GM21367 (cell line): Measurements from ENCODE around the gene USP17L30.
"Not testable (repeated sequence)": the region's sequence is repeated elsewhere in the genome, so short reads cannot be mapped to it uniquely, and the experiment has no call there.

Experiments
- ATAC-seq: cut with Tn5 transposase; IDR thresholded peaks from one replicate; pipeline ENCODE4 v1.9.1; 2021; ENCODE audit not compliant: unreplicated experiment

Gene USP17L30, protein sequence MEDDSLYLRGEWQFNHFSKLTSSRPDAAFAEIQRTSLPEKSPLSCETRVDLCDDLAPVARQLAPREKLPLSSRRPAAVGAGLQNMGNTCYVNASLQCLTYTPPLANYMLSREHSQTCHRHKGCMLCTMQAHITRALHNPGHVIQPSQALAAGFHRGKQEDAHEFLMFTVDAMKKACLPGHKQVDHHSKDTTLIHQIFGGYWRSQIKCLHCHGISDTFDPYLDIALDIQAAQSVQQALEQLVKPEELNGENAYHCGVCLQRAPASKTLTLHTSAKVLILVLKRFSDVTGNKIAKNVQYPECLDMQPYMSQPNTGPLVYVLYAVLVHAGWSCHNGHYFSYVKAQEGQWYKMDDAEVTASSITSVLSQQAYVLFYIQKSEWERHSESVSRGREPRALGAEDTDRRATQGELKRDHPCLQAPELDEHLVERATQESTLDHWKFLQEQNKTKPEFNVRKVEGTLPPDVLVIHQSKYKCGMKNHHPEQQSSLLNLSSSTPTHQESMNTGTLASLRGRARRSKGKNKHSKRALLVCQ

DNA sequence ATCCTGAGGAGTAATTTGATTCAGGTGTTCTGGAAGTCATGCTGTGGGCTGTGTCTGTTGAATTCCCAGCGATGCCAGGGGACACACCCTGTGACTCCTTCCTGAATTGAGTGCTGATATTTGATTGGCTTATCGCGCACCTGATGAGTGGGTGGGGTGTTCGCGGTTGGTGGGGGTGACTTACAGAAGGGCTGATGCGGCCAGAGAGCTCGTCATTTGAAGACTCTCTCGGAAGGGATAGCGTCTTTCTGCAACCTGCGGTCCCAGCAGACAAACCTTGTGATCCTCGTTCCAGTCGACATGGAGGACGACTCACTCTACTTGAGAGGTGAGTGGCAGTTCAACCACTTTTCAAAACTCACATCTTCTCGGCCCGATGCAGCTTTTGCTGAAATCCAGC is at the start of gene USP17L30:
Gene USP17L30, plus strand, starts transcription at position 301 of the 400 bp plus-strand sequence. Its CDS starts 0 bp downstream, at position 301.
- ATAC-seq: not testable (repeated sequence)

DNA sequence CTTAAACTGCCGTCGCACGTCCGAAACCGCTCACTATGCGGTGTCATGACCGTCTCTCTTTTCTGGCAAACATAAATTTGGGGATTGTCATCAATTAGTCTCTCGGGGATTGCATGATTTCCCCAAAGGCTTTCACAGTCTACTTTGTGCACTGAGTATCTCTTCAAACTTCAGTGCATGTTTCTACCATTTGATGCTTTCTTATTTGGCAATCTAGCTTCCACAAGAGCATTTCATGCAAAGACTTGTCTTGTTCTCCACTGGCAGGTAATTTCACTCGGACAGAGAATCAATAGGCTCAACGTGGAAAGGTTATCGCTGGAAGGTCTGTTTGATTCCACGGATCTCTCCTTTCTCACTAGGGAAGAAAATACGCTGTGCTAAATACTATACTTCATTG is 38.7 kb upstream of the USP17L30 start:
- not testable (repeated sequence) for ATAC-seq

DNA sequence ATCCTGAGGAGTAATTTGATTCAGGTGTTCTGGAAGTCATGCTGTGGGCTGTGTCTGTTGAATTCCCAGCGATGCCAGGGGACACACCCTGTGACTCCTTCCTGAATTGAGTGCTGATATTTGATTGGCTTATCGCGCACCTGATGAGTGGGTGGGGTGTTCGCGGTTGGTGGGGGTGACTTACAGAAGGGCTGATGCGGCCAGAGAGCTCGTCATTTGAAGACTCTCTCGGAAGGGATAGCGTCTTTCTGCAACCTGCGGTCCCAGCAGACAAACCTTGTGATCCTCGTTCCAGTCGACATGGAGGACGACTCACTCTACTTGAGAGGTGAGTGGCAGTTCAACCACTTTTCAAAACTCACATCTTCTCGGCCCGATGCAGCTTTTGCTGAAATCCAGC is 38.1 kb upstream of the USP17L30 start, which contains the start of gene USP17L24:
Gene USP17L24, plus strand, starts transcription at position 301 of the 400 bp plus-strand sequence. Its CDS starts 0 bp downstream, at position 301.
- not testable (repeated sequence) for ATAC-seq

DNA sequence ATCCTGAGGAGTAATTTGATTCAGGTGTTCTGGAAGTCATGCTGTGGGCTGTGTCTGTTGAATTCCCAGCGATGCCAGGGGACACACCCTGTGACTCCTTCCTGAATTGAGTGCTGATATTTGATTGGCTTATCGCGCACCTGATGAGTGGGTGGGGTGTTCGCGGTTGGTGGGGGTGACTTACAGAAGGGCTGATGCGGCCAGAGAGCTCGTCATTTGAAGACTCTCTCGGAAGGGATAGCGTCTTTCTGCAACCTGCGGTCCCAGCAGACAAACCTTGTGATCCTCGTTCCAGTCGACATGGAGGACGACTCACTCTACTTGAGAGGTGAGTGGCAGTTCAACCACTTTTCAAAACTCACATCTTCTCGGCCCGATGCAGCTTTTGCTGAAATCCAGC is 33.3 kb upstream of the USP17L30 start, which contains the start of gene USP17L25:
Gene USP17L25, plus strand, starts transcription at position 301 of the 400 bp plus-strand sequence. Its CDS starts 0 bp downstream, at position 301.
- ATAC-seq: not testable (repeated sequence)

DNA sequence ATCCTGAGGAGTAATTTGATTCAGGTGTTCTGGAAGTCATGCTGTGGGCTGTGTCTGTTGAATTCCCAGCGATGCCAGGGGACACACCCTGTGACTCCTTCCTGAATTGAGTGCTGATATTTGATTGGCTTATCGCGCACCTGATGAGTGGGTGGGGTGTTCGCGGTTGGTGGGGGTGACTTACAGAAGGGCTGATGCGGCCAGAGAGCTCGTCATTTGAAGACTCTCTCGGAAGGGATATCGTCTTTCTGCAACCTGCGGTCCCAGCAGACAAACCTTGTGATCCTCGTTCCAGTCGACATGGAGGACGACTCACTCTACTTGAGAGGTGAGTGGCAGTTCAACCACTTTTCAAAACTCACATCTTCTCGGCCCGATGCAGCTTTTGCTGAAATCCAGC is 28.6 kb upstream of the USP17L30 start, which contains the start of gene USP17L26:
Gene USP17L26, plus strand, starts transcription at position 301 of the 400 bp plus-strand sequence. Its CDS starts 0 bp downstream, at position 301.
- not testable (repeated sequence) for ATAC-seq

DNA sequence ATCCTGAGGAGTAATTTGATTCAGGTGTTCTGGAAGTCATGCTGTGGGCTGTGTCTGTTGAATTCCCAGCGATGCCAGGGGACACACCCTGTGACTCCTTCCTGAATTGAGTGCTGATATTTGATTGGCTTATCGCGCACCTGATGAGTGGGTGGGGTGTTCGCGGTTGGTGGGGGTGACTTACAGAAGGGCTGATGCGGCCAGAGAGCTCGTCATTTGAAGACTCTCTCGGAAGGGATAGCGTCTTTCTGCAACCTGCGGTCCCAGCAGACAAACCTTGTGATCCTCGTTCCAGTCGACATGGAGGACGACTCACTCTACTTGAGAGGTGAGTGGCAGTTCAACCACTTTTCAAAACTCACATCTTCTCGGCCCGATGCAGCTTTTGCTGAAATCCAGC is 23.8 kb upstream of the USP17L30 start, which contains the start of gene USP17L5:
Gene USP17L5, plus strand, starts transcription at position 301 of the 400 bp plus-strand sequence. Its CDS starts 0 bp downstream, at position 301.
- ATAC-seq: not testable (repeated sequence)

DNA sequence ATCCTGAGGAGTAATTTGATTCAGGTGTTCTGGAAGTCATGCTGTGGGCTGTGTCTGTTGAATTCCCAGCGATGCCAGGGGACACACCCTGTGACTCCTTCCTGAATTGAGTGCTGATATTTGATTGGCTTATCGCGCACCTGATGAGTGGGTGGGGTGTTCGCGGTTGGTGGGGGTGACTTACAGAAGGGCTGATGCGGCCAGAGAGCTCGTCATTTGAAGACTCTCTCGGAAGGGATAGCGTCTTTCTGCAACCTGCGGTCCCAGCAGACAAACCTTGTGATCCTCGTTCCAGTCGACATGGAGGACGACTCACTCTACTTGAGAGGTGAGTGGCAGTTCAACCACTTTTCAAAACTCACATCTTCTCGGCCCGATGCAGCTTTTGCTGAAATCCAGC is 19.1 kb upstream of the USP17L30 start, which contains the start of gene USP17L27:
Gene USP17L27, plus strand, starts transcription at position 301 of the 400 bp plus-strand sequence. Its CDS starts 0 bp downstream, at position 301.
- ATAC-seq: not testable (repeated sequence)

DNA sequence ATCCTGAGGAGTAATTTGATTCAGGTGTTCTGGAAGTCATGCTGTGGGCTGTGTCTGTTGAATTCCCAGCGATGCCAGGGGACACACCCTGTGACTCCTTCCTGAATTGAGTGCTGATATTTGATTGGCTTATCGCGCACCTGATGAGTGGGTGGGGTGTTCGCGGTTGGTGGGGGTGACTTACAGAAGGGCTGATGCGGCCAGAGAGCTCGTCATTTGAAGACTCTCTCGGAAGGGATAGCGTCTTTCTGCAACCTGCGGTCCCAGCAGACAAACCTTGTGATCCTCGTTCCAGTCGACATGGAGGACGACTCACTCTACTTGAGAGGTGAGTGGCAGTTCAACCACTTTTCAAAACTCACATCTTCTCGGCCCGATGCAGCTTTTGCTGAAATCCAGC is 14.3 kb upstream of the USP17L30 start, which contains the start of gene USP17L28:
Gene USP17L28, plus strand, starts transcription at position 301 of the 400 bp plus-strand sequence. Its CDS starts 0 bp downstream, at position 301.
- not testable (repeated sequence) for ATAC-seq

DNA sequence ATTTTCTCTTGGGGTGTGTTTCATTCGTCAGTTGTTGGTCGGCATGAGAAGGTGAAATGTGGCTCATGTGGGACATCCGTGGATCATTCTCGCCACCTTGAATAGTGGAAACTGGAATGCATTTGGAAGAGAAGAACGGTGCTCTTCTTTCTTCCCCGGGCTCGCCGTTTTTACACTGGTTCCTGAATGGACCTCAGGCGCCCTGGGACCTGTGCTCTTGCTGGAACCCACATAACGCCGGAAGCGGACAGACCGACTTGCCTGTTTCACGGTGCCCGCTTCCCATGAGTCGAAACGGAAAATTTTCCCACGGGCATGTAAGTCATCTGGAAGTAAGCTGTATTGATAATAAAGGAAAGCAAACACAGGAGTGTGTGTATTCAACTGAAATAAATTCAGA is 12.1 kb upstream of the USP17L30 start:
- ATAC-seq: not testable (repeated sequence)

DNA sequence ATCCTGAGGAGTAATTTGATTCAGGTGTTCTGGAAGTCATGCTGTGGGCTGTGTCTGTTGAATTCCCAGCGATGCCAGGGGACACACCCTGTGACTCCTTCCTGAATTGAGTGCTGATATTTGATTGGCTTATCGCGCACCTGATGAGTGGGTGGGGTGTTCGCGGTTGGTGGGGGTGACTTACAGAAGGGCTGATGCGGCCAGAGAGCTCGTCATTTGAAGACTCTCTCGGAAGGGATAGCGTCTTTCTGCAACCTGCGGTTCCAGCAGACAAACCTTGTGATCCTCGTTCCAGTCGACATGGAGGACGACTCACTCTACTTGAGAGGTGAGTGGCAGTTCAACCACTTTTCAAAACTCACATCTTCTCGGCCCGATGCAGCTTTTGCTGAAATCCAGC is 9.6 kb upstream of the USP17L30 start, which contains the start of gene USP17L29:
Gene USP17L29, plus strand, starts transcription at position 301 of the 400 bp plus-strand sequence. Its CDS starts 0 bp downstream, at position 301.
- not testable (repeated sequence) for ATAC-seq

DNA sequence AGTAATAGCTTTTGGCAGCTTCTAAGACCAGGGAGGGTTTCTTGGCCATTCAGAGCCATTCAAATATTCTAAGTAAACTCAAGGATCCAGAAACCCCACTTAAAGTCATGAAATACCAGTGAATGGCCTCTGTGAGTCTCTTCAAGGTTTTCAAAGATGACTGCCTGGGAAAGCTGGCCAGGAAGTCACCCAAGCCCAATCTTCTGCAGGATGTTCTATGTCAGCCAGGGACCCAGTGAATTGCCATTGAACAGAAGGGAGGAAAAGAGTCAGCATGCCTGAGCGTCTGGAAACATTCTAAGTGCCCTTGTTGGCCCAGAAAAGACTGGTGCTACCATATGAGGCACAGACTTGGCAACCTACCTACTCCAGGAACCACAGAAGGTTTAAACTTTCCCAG is 17.0 kb downstream of the USP17L30 start:
- not testable (repeated sequence) for ATAC-seq

DNA sequence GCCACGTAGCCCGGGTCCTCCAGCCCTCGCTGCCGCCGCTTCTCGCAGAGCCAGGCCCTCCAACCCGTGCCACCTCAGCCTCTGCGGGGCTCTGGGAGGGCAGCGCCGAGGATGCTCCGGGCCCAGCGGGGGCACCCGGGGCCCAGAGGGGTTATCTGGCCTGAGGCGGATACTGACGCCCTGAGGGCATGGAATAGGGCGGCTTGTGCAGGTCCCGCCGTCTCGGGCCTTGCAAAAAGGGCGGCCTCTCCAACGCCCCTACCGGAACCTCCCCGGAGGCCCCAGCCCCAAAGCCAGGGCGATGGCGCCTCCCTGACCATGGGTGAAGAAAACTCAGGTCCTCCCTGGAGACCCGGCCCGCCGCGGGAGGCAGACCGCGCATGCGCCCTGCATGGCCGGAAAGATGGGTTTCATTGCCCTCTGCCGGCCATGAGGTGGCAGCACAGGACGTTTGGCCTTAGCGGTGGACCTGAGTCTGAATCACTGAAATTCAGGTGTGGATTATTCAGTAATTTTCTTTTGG is 18.1 kb downstream of the USP17L30 start:
- not testable (repeated sequence) for ATAC-seq

DNA sequence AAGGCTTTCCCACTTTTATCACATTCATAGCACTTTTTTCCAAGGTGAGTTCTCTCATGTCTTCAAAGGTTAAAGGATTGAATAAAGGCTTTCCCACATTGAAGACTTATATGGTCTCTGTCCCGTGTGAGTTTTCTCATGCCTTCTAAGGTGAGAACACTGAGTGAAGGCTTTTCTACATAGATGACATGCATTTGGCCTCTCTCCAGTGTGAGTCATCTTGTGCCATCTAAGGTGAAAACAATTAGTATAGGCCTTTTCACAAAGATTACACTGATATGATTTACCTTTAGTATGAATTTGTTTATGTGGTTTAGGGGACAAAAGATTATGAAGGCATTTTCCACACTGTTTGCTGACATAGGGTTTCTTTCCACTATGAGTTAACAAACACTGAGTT is 21.2 kb downstream of the USP17L30 start:
- no peak for ATAC-seq

DNA sequence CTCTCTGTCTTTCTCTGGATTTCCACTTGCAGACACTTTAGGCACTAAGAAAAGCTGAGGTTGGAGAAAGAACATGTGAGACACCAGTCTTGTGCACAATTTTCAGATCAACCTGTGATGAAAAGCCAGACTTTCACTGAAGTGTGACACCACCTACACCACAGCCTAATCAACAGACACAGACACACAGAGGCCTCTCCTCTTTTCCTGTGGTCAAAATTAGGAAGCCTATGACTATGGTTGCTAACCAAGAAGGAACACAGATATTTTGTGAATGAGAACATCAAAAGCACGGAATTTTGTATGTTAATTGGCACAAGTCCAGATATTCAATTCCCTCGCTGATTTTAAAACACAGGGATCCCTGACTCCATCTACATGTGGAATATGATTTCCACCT is 26.1 kb downstream of the USP17L30 start:
- ATAC-seq: not testable (repeated sequence)

DNA sequence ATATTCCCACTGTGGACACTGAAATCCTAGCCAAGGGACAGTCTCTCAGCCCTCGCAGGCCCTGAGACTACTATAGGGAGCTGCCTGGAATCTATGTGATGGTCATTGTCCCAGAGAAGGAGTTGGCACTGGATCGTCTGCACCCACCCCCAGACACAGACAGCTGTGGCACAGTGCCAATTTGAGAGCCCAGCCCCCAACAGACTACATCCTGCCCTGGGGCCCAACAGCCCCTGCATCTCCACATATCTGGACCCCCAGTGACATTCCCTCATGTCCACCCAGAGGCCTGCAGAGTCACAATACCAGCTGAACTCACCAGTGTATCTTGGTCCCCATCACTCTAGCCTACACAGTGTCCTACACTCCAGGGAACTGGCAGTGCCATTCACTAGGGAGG is 42.8 kb downstream of the USP17L30 start:
- not testable (repeated sequence) for ATAC-seq

DNA sequence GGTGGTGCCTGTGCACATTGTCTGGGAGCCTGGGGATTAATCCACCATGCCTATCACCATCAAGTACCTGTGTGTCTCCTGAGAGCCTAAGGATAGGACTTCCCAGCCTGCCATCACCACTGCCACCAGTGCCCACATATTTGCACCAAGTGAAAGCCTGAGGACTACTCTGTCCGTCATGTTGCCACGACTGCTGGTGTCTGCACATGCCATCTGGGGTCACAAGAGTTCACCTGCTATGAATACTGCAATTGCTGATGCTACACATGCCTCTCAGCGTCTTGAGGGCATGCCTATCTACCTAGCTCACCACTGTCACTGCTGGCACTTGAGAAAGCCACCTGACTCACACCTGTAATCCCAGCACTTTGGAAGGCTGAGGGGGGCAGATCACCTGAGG is 43.6 kb downstream of the USP17L30 start:
- ATAC-seq: not testable (repeated sequence)

DNA sequence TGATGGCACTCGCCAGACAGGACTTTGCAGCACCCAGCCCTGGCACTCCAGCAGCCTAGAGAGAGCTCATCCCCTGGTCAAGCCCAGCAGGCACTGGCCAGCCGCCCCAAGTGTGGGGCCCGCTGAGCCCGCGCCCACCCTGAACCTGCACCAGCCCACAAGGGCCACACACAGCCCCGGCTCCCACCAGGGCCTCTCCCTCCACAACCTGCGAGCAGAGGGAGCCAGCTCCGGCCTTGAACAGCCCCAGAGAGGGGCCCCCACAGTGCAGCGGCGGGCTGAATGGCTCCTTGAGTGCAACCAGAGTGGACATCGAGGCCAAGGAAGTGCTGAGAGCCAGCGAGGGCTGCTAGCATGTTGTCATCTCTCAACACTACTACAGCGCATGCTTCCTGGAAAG is 46.9 kb downstream of the USP17L30 start:
- ATAC-seq: no peak
